ENCODE results near the gene ASAP3.
A peak's percentile ranks its signal among the peaks of the same experiment; 100 is the strongest.

The ASAP3 gene

DNA sequence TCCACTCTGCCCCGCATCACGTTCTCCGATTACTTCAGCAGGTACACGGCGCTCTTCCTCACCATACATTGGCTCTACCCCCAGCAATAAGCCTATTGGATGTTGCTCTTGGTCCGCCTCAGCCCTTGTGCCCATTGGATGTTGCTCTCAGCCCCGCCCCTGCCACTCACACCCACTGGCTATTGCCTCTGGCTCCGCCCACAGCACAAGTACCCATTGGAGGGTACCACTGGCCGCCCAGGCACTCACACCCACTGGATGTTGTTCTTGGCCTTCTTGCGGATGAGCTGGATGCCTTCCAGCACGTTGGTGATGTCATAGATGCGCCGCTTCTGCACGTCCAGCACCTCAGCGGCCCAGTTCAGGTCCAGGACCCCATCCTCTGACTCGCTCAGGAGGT is 37.6 kb upstream of the ASAP3 start (continued):
- TF ChIP-seq ZNF692 (tag by site-specific recombination; IDR thresholded peaks at IDR 0.05) (no peak), IKZF3 (tag by site-specific recombination; IDR thresholded peaks at IDR 0.05) (no peak), KLF1 (tag by site-specific recombination; IDR thresholded peaks at IDR 0.05) (peak; percentile 53), ZNF214 (tag by site-specific recombination; IDR thresholded peaks at IDR 0.05; ENCODE audit: borderline replicate concordance) (no peak), MYNN (tag by site-specific recombination; IDR thresholded peaks at IDR 0.05; ENCODE audit: borderline replicate concordance) (no peak), ZNF747 (tag by site-specific recombination; IDR thresholded peaks at IDR 0.05) (no peak), ZNF292 (tag by site-specific recombination; IDR thresholded peaks at IDR 0.05; ENCODE audit: borderline replicate concordance, low read depth) (no peak), ZFP41 (tag by site-specific recombination; IDR thresholded peaks at IDR 0.05; ENCODE audit: borderline replicate concordance) (no peak), ZNF10 (tag by site-specific recombination; IDR thresholded peaks at IDR 0.05) (no peak), ZFHX2 (tag by site-specific recombination; conservative IDR thresholded peaks at IDR 0.05) (peak; percentile 95), ZSCAN23 (tag by site-specific recombination; IDR thresholded peaks at IDR 0.05) (no peak), ZNF664 (tag by site-specific recombination; IDR thresholded peaks at IDR 0.05) (no peak), ZNF433 (tag by site-specific recombination; IDR thresholded peaks at IDR 0.05; ENCODE audit: low read depth) (no peak), YY1 (tag by site-specific recombination; IDR thresholded peaks at IDR 0.05) (no peak), ZNF133 (tag by site-specific recombination; IDR thresholded peaks at IDR 0.05) (no peak), ZNF639 (tag by site-specific recombination; IDR thresholded peaks at IDR 0.05) (no peak), EGR2 (tag by site-specific recombination; IDR thresholded peaks at IDR 0.05; ENCODE audit: low read depth) (peak; percentile 87), ZNF580 (tag by site-specific recombination; IDR thresholded peaks at IDR 0.05) (no peak), PBX3 (CRISPR knock-in tag; IDR thresholded peaks at IDR 0.05) (no peak), YY2 (tag by site-specific recombination; IDR thresholded peaks at IDR 0.05) (no peak), ZBTB1 (tag by site-specific recombination; IDR thresholded peaks at IDR 0.05) (no peak), ZNF555 (tag by site-specific recombination; conservative IDR thresholded peaks at IDR 0.05) (no peak), ZNF530 (tag by site-specific recombination; IDR thresholded peaks at IDR 0.05; ENCODE audit: low read depth) (no peak)
- TF ChIP-seq, protein P1, sequence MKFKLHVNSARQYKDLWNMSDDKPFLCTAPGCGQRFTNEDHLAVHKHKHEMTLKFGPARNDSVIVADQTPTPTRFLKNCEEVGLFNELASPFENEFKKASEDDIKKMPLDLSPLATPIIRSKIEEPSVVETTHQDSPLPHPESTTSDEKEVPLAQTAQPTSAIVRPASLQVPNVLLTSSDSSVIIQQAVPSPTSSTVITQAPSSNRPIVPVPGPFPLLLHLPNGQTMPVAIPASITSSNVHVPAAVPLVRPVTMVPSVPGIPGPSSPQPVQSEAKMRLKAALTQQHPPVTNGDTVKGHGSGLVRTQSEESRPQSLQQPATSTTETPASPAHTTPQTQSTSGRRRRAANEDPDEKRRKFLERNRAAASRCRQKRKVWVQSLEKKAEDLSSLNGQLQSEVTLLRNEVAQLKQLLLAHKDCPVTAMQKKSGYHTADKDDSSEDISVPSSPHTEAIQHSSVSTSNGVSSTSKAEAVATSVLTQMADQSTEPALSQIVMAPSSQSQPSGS (tag by site-specific recombination; IDR thresholded peaks at IDR 0.05; ENCODE audit: low read depth), result peak; percentile 78
- TF ChIP-seq, protein P2, sequence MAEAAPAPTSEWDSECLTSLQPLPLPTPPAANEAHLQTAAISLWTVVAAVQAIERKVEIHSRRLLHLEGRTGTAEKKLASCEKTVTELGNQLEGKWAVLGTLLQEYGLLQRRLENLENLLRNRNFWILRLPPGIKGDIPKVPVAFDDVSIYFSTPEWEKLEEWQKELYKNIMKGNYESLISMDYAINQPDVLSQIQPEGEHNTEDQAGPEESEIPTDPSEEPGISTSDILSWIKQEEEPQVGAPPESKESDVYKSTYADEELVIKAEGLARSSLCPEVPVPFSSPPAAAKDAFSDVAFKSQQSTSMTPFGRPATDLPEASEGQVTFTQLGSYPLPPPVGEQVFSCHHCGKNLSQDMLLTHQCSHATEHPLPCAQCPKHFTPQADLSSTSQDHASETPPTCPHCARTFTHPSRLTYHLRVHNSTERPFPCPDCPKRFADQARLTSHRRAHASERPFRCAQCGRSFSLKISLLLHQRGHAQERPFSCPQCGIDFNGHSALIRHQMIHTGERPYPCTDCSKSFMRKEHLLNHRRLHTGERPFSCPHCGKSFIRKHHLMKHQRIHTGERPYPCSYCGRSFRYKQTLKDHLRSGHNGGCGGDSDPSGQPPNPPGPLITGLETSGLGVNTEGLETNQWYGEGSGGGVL (tag by site-specific recombination; IDR thresholded peaks at IDR 0.05), result no peak
- TF ChIP-seq, protein P3, sequence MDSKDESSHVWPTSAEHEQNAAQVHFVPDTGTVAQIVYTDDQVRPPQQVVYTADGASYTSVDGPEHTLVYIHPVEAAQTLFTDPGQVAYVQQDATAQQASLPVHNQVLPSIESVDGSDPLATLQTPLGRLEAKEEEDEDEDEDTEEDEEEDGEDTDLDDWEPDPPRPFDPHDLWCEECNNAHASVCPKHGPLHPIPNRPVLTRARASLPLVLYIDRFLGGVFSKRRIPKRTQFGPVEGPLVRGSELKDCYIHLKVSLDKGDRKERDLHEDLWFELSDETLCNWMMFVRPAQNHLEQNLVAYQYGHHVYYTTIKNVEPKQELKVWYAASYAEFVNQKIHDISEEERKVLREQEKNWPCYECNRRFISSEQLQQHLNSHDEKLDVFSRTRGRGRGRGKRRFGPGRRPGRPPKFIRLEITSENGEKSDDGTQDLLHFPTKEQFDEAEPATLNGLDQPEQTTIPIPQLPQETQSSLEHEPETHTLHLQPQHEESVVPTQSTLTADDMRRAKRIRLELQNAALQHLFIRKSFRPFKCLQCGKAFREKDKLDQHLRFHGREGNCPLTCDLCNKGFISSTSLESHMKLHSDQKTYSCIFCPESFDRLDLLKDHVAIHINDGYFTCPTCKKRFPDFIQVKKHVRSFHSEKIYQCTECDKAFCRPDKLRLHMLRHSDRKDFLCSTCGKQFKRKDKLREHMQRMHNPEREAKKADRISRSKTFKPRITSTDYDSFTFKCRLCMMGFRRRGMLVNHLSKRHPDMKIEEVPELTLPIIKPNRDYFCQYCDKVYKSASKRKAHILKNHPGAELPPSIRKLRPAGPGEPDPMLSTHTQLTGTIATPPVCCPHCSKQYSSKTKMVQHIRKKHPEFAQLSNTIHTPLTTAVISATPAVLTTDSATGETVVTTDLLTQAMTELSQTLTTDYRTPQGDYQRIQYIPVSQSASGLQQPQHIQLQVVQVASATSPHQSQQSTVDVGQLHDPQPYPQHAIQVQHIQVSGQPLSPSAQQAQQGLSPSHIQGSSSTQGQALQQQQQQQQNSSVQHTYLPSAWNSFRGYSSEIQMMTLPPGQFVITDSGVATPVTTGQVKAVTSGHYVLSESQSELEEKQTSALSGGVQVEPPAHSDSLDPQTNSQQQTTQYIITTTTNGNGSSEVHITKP (tag by site-specific recombination; IDR thresholded peaks at IDR 0.05), result 0 out of 2 replicates have a peak, but pooled peaks have one; percentile 40
